CD4-positive, alpha-beta T cell treated with Interleukin-6 for 4 hours (primary cell): ENCODE results near the gene ZNF630.
A peak's percentile ranks its signal among the peaks of the same experiment; 100 is the strongest.
"Not testable (repeated sequence)": the region's sequence is repeated elsewhere in the genome, so short reads cannot be mapped to it uniquely, and the experiment has no call there.

Experiments
- DNase-seq: peaks from one replicate; pipeline ENCODE4 v3.0.0-alpha.2; 2020; ENCODE audit warnings: mixed read lengths

The ZNF630 gene

GRCh38 chrX:48071064-48071985 lies at the start of gene ZNF630:
ZNF630 (minus strand) TSS chrX:48071640; CDS start chrX:48066886, 4,754 bp downstream.
- peak; percentile 79 for DNase-seq

- no peak for DNase-seq
Measured at GRCh38 chrX:48107717-48108116, 36.3 kb upstream of the ZNF630 start.

- no peak for DNase-seq
Measured at GRCh38 chrX:48102874-48103374, 31.5 kb upstream of the ZNF630 start.

- no peak for DNase-seq
Measured at GRCh38 chrX:48101443-48101842, 30.0 kb upstream of the ZNF630 start.

GRCh38 chrX:48092558-48092957 lies 21.1 kb upstream of the ZNF630 start:
- not testable (repeated sequence) for DNase-seq

- no peak for DNase-seq
Measured at GRCh38 chrX:48090123-48090522, 18.7 kb upstream of the ZNF630 start.

GRCh38 chrX:48086082-48086481 lies 14.6 kb upstream of the ZNF630 start:
- DNase-seq = no peak

- DNase-seq = no peak
Measured at GRCh38 chrX:48083706-48084105, 12.3 kb upstream of the ZNF630 start.

GRCh38 chrX:48083212-48083611 lies 11.8 kb upstream of the ZNF630 start:
- peak; percentile 52 for DNase-seq

GRCh38 chrX:48076343-48076742 lies 4.9 kb upstream of the ZNF630 start:
- no peak for DNase-seq

GRCh38 chrX:48071986-48072605 lies 656 bp upstream of the ZNF630 start:
- no peak for DNase-seq

GRCh38 chrX:48068096-48068887 lies 3.1 kb downstream of the ZNF630 start:
- DNase-seq = no peak

GRCh38 chrX:48064261-48064660 lies 7.2 kb downstream of the ZNF630 start:
- no peak for DNase-seq

- DNase-seq = no peak
Measured at GRCh38 chrX:48059296-48059639, 12.2 kb downstream of the ZNF630 start.

GRCh38 chrX:48058621-48059295 lies 12.7 kb downstream of the ZNF630 start:
- no peak for DNase-seq

GRCh38 chrX:48046846-48047245 lies 24.6 kb downstream of the ZNF630 start:
- no peak for DNase-seq

- no peak for DNase-seq
Measured at GRCh38 chrX:48045410-48046311, 25.8 kb downstream of the ZNF630 start.

- DNase-seq = no peak
Measured at GRCh38 chrX:48043056-48043455, 28.4 kb downstream of the ZNF630 start.

GRCh38 chrX:48035891-48036290 lies 35.5 kb downstream of the ZNF630 start:
- no peak for DNase-seq

- not testable (repeated sequence) for DNase-seq
Measured at GRCh38 chrX:48030641-48031173, 40.7 kb downstream of the ZNF630 start.

GRCh38 chrX:48030237-48030636 lies 41.2 kb downstream of the ZNF630 start:
- DNase-seq = no peak
